RWPE1 (cell line): Measurements from ENCODE around the gene SPIRE2.
A peak's percentile ranks its signal among the peaks of the same experiment; 100 is the strongest.

Source experiments
- CTCF ChIA-PET: fragments of 350-600 bp; sonication (Branson Sonifier 250); formaldehyde crosslinking; extraction: SDS; loops from one replicate; lab custom pipeline; 2021; lab: Yijun Ruan, JAX
- POLR2A ChIA-PET: fragments of 400-600 bp; formaldehyde crosslinking; extraction: SDS; loops from one replicate; lab custom pipeline; 2020; ENCODE audit warnings: antibody characterized with exemption; ENCODE audit not compliant: low non-redundant PET; lab: Yijun Ruan, JAX
- DNase-seq: peaks from one replicate; pipeline ENCODE4 v3.0.0; 2012; ENCODE audit warnings: low spot score
- H3K27ac ChIP-seq: fragments of 450-650 bp; 2 replicates; pipeline ENCODE4 v1.5.1; 2017
- CTCF ChIP-seq: fragments of 450-650 bp; conservative IDR thresholded peaks from 2 replicates; pipeline ENCODE4 v1.5.1; 2017; ENCODE audit warnings: low read depth, mild to moderate bottlenecking

SPIRE2 gene

DNA sequence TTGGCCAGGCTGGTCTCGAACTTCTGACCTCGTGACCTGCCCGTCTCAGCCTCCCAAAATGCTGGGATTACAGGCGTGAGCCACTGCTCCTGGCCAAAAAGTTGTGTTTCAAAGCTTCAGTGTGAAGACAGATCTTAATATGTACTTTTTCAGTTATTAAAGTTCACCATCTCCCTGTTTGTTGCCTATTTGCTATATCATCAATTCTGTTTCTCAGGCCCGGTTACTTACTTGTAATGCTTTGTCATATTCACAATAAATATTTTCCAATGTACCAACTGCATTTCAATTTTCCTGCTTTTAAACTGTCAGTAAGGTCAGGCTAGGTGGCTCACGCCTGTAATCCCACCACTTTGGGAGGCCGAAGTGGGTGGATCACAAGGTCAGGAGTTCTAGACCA is 34.3 kb upstream of the SPIRE2 start:
- DNase-seq = no peak
- H3K27ac ChIP-seq = peak overlapping the region; percentile 15; the same call in 1 of the 2 replicates
- no peak for TF ChIP-seq CTCF
- CTCF ChIA-PET = interaction anchor here (0.6 to 1.1 kb wide), 2 partner anchors 13 to 56 kb away, joined by 3 to 5 read pairs; no protein-coding TSS in a partner anchor
- POLR2A ChIA-PET = no interaction called here

- ChIA-PET POLR2A (no interaction called here), CTCF (interaction anchor here (0.5 to 0.6 kb wide), 2 partner anchors 13 to 17 kb away, joined by 3 read pairs; no protein-coding TSS in a partner anchor)
- TF ChIP-seq CTCF = no peak
- H3K27ac ChIP-seq = no peak overlapping the region
- DNase-seq = no peak
Measured at GRCh38 chr16:89795676-89796075, 32.6 kb upstream of the SPIRE2 start.

DNA sequence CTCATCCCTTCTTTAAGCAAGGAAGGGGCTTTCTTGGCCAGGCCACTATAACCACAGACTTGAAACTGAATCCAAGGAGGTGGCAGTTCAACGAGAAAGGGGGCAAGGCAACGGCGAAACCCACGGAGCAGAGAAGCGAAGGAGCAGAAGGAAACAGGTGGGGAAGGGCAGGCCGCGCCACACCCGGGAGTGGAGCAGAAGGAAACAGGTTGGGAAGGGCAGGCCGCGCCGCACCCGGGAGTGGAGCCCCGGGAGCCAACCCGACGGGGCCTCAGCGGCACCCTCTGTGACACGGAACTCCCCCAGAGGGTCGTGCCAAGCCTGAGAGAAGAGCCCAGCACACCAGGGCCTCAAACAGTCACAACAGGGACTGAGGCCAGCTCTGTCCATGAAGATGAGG is 32.2 kb upstream of the SPIRE2 start:
- ChIA-PET CTCF (interaction anchor here (0.5 to 0.6 kb wide), 2 partner anchors 14 to 18 kb away, joined by 3 read pairs; no protein-coding TSS in a partner anchor), POLR2A (no interaction called here)
- no peak overlapping the region for H3K27ac ChIP-seq
- no peak for DNase-seq
- no peak for TF ChIP-seq CTCF

- no peak overlapping the region for H3K27ac ChIP-seq
- no peak for TF ChIP-seq CTCF
- ChIA-PET POLR2A (no interaction called here), CTCF (interaction anchor here (1.0 kb wide), 1 partner anchor 63 kb away, joined by 3 read pairs; no protein-coding TSS in a partner anchor)
- DNase-seq = no peak
Measured at GRCh38 chr16:89798126-89798525, 30.1 kb upstream of the SPIRE2 start.

DNA sequence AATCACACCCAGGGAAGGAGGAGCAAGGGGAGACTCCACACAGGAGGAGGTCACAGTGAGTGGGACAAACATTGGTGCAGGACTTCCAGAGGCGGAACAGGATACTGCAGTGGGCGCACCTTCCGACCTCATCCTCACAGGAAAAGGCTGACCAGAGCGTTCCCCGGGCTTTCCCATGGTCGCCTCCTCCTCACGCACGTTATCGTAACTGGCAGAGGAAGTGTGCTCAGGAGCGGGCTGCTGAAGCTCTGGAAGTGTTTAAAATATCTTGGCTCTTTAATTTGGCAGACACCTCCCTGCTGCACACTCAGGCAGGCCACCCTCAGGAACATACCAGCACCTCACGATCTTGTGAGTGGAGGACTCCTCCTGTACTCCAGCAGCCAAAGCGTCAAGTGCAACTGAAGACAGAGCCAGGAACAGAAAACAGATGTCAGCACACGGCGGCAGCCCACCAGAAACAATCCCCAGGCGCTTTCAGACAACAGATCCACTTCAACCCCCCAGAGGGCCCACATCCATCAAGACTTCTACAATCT is 29.4 kb upstream of the SPIRE2 start:
- H3K27ac ChIP-seq = no peak overlapping the region; the same call in 1 of the 2 replicates
- CTCF ChIA-PET = interaction anchor here (0.6 kb wide), 1 partner anchor 17 kb away, joined by 4 read pairs; no protein-coding TSS in a partner anchor
- POLR2A ChIA-PET = no interaction called here
- no peak for DNase-seq
- no peak for TF ChIP-seq CTCF

GRCh38 chr16:89801800-89802199 is 26.5 kb upstream of the SPIRE2 start:
- POLR2A ChIA-PET = no interaction called here
- no peak overlapping the region for H3K27ac ChIP-seq
- CTCF ChIA-PET = no interaction called here
- DNase-seq = no peak
- TF ChIP-seq CTCF = no peak
